Type B pancreatic cell (in vitro differentiated cells): ENCODE results near the gene TIMM29. TPM values are rescaled to one million over a fixed set of nuclear protein-coding genes. Genes with fewer than 3 reads are reported as not detected.

Source experiments
- DNase-seq: peaks from one replicate; pipeline ENCODE4 v3.0.0; 2021; ENCODE audit warnings: mixed read lengths; ENCODE audit not compliant: unreplicated experiment; ENCODE audit errors: extremely low spot score
- H3K27ac Mint-ChIP-seq: 2 replicates; pipeline ENCODE4 v1.8.0; 2021; ENCODE audit warnings: mild to moderate bottlenecking, mixed read lengths
- H3K27me3 Mint-ChIP-seq: 2 replicates; pipeline ENCODE4 v1.8.0; 2021; ENCODE audit warnings: mixed read lengths
- H3K36me3 Mint-ChIP-seq: 2 replicates; pipeline ENCODE4 v1.8.0; 2021; ENCODE audit warnings: mixed read lengths
- H3K4me1 Mint-ChIP-seq: one replicate; pipeline ENCODE4 v1.8.0; 2021; ENCODE audit warnings: mixed read lengths; ENCODE audit not compliant: unreplicated experiment
- H3K4me3 Mint-ChIP-seq: 2 replicates; pipeline ENCODE4 v1.8.0; 2021; ENCODE audit warnings: mild to moderate bottlenecking, mixed read lengths
- H3K9me3 Mint-ChIP-seq: 2 replicates; pipeline ENCODE4 v1.8.0; 2021; ENCODE audit warnings: mixed read lengths
- CTCF ChIP-seq: fragments of 200-600 bp; sonication (generic); conservative IDR thresholded peaks from 2 replicates; pipeline ENCODE4 v1.5.0; 2021; ENCODE audit warnings: antibody characterized with exemption, mild to moderate bottlenecking
- total RNA-seq: library from RNA; stranded (reverse); gene quantifications from 2 replicates; pipeline ENCODE4 v1.2.1, GENCODE V29; 2021; ENCODE audit warnings: low replicate concordance

TIMM29 gene
- total RNA-seq, 1 donor from 2014 or later, result 31.8 TPM

- H3K27ac Mint-ChIP-seq, result peak overlapping the region; percentile 48
- peaks cover 18% of the 10 kb centered on the region for H3K36me3 Mint-ChIP-seq
- DNase-seq, result no peak
- no peaks in the 10 kb centered on the region for H3K9me3 Mint-ChIP-seq
- H3K4me3 Mint-ChIP-seq, result peak overlapping the region; percentile 18
- peaks cover 46% of the 10 kb centered on the region for H3K4me1 Mint-ChIP-seq
- TF ChIP-seq CTCF, result no peak
- H3K27me3 Mint-ChIP-seq, result no peaks in the 10 kb centered on the region
Measured at GRCh38 chr19:10965398-10965797, 36.8 kb downstream of the TIMM29 start.

GRCh38 chr19:10966809-10967208, 38.2 kb downstream of the TIMM29 start:
- TF ChIP-seq CTCF, result no peak
- Mint-ChIP-seq H3K27me3 (no peaks in the 10 kb centered on the region), H3K4me1 (peaks cover 46% of the 10 kb centered on the region), H3K27ac (peak overlapping the region; percentile 76), H3K4me3 (peak overlapping the region; percentile 56), H3K9me3 (no peaks in the 10 kb centered on the region), H3K36me3 (peaks cover 22% of the 10 kb centered on the region)
- no peak for DNase-seq

DNA sequence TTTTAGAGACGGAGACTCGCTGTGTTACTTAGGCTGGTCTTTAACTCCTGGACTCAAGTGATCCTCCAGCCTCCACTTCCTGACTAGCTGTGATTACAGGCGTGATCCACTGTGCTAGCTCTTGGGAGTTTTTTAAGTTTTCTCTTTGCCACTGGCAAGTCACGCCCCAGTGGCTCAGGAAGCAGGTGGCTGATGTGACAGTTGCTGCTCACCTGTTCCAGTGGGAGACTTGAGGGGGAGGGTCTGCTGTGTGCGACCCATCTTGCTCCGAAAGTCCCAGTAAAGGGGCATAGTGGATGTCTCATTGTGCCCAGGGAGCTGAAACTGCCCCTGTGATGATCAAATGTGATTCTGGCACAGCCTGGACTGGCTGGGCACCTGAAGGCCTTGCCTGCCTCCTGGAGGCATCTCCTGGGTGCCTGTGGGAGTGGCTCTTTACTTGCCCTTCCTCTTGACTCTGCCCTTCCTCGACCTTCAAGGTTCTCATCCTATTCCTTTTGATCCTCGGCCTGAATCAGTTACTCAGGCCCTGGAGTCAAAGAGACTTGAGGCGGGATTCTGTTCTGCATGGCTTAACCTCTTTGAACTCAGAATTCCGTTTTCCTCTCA, 40.0 kb downstream of the TIMM29 start:
- Mint-ChIP-seq H3K27ac (peak overlapping the region; percentile 80), H3K4me3 (peak overlapping the region; percentile 56), H3K4me1 (peaks cover 40% of the 10 kb centered on the region), H3K9me3 (no peaks in the 10 kb centered on the region), H3K27me3 (no peaks in the 10 kb centered on the region), H3K36me3 (peaks cover 25% of the 10 kb centered on the region)
- no peak for DNase-seq
- TF ChIP-seq CTCF, result no peak

DNA sequence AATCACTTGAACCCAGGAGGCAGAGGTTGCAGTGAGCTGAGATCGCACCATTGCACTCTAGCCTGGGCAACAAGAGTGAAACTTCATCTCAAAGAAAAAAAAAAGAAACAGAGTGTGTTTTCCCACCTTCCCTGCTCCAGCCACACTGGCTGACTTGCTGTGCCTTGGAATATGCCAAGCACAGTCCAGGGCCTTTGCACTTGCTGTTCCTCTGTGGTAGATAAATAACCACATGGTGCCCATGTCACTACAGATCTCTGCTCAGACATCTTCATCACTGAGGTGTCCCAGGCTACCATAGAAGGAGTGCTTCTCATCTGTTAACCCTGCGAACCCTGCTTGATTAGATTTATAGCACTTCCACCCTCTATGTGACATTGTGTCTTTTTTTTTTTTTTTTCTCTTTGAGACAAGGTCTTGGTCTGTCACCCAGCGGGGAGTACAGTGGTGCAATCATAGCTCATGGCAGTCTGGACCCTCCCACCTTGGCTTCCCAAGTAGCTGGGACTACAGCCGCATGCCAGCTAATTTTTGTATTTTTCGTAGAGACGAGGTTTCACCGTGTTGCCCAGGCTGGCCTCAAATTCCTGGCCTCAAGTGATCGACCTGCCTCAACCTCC, 42.6 kb downstream of the TIMM29 start:
- Mint-ChIP-seq H3K4me3 (no peak overlapping the region), H3K36me3 (peaks cover 23% of the 10 kb centered on the region), H3K4me1 (peaks cover 40% of the 10 kb centered on the region), H3K27ac (no peak overlapping the region), H3K9me3 (no peaks in the 10 kb centered on the region), H3K27me3 (no peaks in the 10 kb centered on the region)
- no peak for TF ChIP-seq CTCF
- no peak for DNase-seq

DNA sequence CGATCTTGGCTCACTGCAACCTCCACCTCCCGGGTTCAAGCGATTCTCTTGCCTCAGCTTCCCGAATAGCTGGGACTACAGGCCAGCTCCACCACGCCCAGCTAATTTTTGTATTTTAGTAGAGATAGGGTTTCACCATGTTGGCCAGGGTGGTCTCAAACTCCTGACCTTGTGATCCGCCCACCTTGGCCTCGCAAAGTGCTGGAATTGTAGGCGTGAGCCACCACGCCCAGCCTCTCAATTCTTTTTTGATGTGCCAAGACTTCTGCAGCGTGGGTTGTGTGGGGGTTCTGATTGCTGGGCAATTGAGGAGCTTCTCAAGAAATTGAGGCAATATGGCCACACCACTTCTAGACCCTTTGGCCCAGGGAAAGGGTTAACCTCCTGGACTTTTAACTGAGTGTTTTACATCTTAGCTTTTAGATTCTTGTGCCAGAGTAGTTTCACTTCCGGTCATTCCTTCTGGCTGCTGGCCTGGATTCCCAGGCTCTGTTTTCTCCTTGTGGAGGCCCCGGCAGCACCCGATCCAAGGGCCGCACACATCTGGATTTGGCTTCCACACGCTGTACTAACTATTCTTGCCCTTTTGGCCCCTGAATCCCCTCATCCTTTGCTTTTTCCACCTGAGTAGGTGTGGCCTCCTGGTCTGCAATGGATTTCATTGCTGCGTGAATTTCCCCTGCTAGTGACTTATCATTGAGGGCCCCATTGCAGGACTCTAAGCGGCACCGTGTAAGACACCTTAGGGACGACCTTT, 46.9 kb downstream of the TIMM29 start:
- Mint-ChIP-seq H3K4me1 (peaks cover 25% of the 10 kb centered on the region), H3K27me3 (no peaks in the 10 kb centered on the region), H3K27ac (no peak overlapping the region), H3K36me3 (peaks cover 18% of the 10 kb centered on the region), H3K4me3 (no peak overlapping the region), H3K9me3 (no peaks in the 10 kb centered on the region)
- TF ChIP-seq CTCF, result no peak
- DNase-seq, result no peak
